MM.1S (cell line): Measurements from ENCODE around the gene GOSR2.

Experiments
- DNase-seq: peaks from one replicate; pipeline ENCODE4 v3.0.0-alpha.2; 2015
- H2AFZ ChIP-seq: fragments of 300-600 bp; sonication (generic); 2 replicates; pipeline ENCODE4 v1.6.0; 2016; ENCODE audit warnings: antibody characterized with exemption, low read length
- H3F3A ChIP-seq: fragments of 300-600 bp; sonication (generic); 2 replicates; pipeline ENCODE4 v1.6.1; 2016; ENCODE audit warnings: mild to moderate bottlenecking, antibody characterized with exemption, low read length, moderate library complexity, mixed read lengths; ENCODE audit not compliant: insufficient read depth
- H3K27ac ChIP-seq: fragments of 300-600 bp; sonication (generic); 2 replicates; pipeline ENCODE4 v1.5.1; 2016; ENCODE audit warnings: mild to moderate bottlenecking, low read length
- H3K27me3 ChIP-seq: fragments of 300-600 bp; sonication (generic); replicated peaks from 2 replicates; pipeline ENCODE4 v1.6.0; 2016; ENCODE audit warnings: low read length; ENCODE audit not compliant: insufficient read depth
- H3K36me3 ChIP-seq: fragments of 300-600 bp; sonication (generic); replicated peaks from 2 replicates; pipeline ENCODE4 v1.6.1; 2016; ENCODE audit warnings: mild to moderate bottlenecking, low read length, mixed read lengths; ENCODE audit not compliant: insufficient read depth
- H3K4me1 ChIP-seq: fragments of 300-600 bp; sonication (generic); 2 replicates; pipeline ENCODE4 v1.6.1; 2016; ENCODE audit warnings: low read length, mixed read lengths
- H3K4me2 ChIP-seq: fragments of 300-600 bp; sonication (generic); 2 replicates; pipeline ENCODE4 v1.6.0; 2016; ENCODE audit warnings: low read depth, low read length
- H3K4me3 ChIP-seq: fragments of 300-600 bp; sonication (generic); 2 replicates; pipeline ENCODE4 v1.5.1; 2016; ENCODE audit warnings: low read length, mixed read lengths
- H3K79me2 ChIP-seq: fragments of 300-600 bp; sonication (generic); 2 replicates; pipeline ENCODE4 v1.6.1; 2016; ENCODE audit warnings: mixed run types, low read length, mixed read lengths
- H3K9ac ChIP-seq: fragments of 300-600 bp; sonication (generic); 2 replicates; pipeline ENCODE4 v1.6.1; 2016; ENCODE audit warnings: low read length, mixed read lengths
- H3K9me2 ChIP-seq: fragments of 300-600 bp; sonication (generic); replicated peaks from 2 replicates; pipeline ENCODE4 v1.6.1; 2016; ENCODE audit warnings: mild to moderate bottlenecking, low read length, mixed read lengths; ENCODE audit not compliant: insufficient read depth
- H3K9me3 ChIP-seq: fragments of 300-600 bp; sonication (generic); replicated peaks from 2 replicates; pipeline ENCODE4 v1.6.1; 2016; ENCODE audit warnings: mild to moderate bottlenecking, low read length, mixed read lengths; ENCODE audit not compliant: insufficient read depth
- H4K20me1 ChIP-seq: fragments of 300-600 bp; sonication (generic); 2 replicates; pipeline ENCODE4 v1.6.1; 2016; ENCODE audit warnings: mild to moderate bottlenecking, low read length, moderate library complexity, mixed read lengths; ENCODE audit not compliant: insufficient read depth
- CTCF ChIP-seq: fragments of 300-600 bp; sonication (generic); IDR thresholded peaks from 2 replicates; pipeline ENCODE4 v1.5.1; 2016; ENCODE audit warnings: antibody characterized with exemption, low read length, mixed read lengths
- EZH2 ChIP-seq: fragments of 300-600 bp; sonication (generic); optimal IDR thresholded peaks from 2 replicates; pipeline ENCODE3; 2017; ENCODE audit warnings: low read depth, mild to moderate bottlenecking, antibody characterized with exemption, low read length, mixed read lengths
- EZH2phosphoT487 ChIP-seq: fragments of 300-600 bp; sonication (generic); IDR thresholded peaks from 2 replicates; pipeline ENCODE4 v1.6.1; 2018; ENCODE audit warnings: antibody characterized with exemption, low read length

GOSR2 gene

GRCh38 chr17:46916211-46916610 is 6.7 kb upstream of the GOSR2 start:
- Histone ChIP-seq H3K9me2 (no peaks in the 10 kb centered on the region), H3K27me3 (peaks cover 10% of the 10 kb centered on the region; the same call in 1 of the 2 replicates), H3K9me3 (no peaks in the 10 kb centered on the region), H3K4me1 (no peaks in the 10 kb centered on the region), H3F3A (no peaks in the 10 kb centered on the region), H4K20me1 (no peaks in the 10 kb centered on the region), H2AFZ (no peak overlapping the region), H3K4me3 (no peak overlapping the region), H3K79me2 (no peaks in the 10 kb centered on the region), H3K4me2 (no peak overlapping the region), H3K9ac (no peak overlapping the region), H3K36me3 (no peaks in the 10 kb centered on the region), H3K27ac (no peak overlapping the region)
- DNase-seq, result no peak
- TF ChIP-seq EZH2 (no peak), CTCF (no peak), EZH2phosphoT487 (no peak)

- Histone ChIP-seq H3K36me3 (no peaks in the 10 kb centered on the region), H3K4me3 (no peak overlapping the region), H3K9me3 (no peaks in the 10 kb centered on the region), H3K27me3 (peaks cover 10% of the 10 kb centered on the region; the same call in 1 of the 2 replicates), H3K79me2 (no peaks in the 10 kb centered on the region), H2AFZ (no peak overlapping the region), H3K9me2 (no peaks in the 10 kb centered on the region), H4K20me1 (no peaks in the 10 kb centered on the region), H3F3A (no peaks in the 10 kb centered on the region), H3K9ac (no peak overlapping the region), H3K4me2 (no peak overlapping the region), H3K27ac (no peak overlapping the region), H3K4me1 (no peaks in the 10 kb centered on the region)
- no peak for TF ChIP-seq EZH2phosphoT487
- no peak for TF ChIP-seq CTCF
- TF ChIP-seq EZH2, result no peak
- no peak for DNase-seq
Measured at GRCh38 chr17:46916623-46917022, 6.3 kb upstream of the GOSR2 start.

GRCh38 chr17:46917041-46917440 is 5.9 kb upstream of the GOSR2 start:
- Histone ChIP-seq H3K36me3 (no peaks in the 10 kb centered on the region), H3F3A (no peaks in the 10 kb centered on the region), H3K9me3 (no peaks in the 10 kb centered on the region), H3K27ac (no peak overlapping the region), H2AFZ (no peak overlapping the region), H3K9ac (no peak overlapping the region), H3K4me2 (no peak overlapping the region), H3K4me3 (no peak overlapping the region), H4K20me1 (no peaks in the 10 kb centered on the region), H3K27me3 (peaks cover 9% of the 10 kb centered on the region; the same call in 1 of the 2 replicates), H3K9me2 (no peaks in the 10 kb centered on the region), H3K4me1 (no peaks in the 10 kb centered on the region), H3K79me2 (no peaks in the 10 kb centered on the region)
- TF ChIP-seq CTCF, result no peak
- no peak for DNase-seq
